ENCODE data around the gene NPC1.
"Not testable (repeated sequence)": the region's sequence is repeated elsewhere in the genome, so short reads cannot be mapped to it uniquely, and the experiment has no call there.

NPC1 gene

GRCh38 chr18:23609390-23610023 is 23.2 kb upstream of the NPC1 start:
- DNase-seq (ENCODE audit: low read depth, low spot score) = no peak

- DNase-seq (ENCODE audit: low read depth, low spot score) = no peak
Measured at GRCh38 chr18:23608211-23608610, 21.9 kb upstream of the NPC1 start.

- DNase-seq (ENCODE audit: low read depth, low spot score) = no peak
Measured at GRCh38 chr18:23605941-23606340, 19.6 kb upstream of the NPC1 start.

- no peak for DNase-seq (ENCODE audit: low read depth, low spot score)
Measured at GRCh38 chr18:23599809-23600208, 13.5 kb upstream of the NPC1 start.

GRCh38 chr18:23596183-23596582 is 9.9 kb upstream of the NPC1 start:
- DNase-seq (ENCODE audit: low read depth, low spot score) = no peak

GRCh38 chr18:23595591-23595990 is 9.3 kb upstream of the NPC1 start:
- DNase-seq (ENCODE audit: low read depth, low spot score) = no peak

GRCh38 chr18:23593720-23594119 is 7.4 kb upstream of the NPC1 start:
- DNase-seq (ENCODE audit: low read depth, low spot score) = no peak

- no peak for DNase-seq (ENCODE audit: low read depth, low spot score)
Measured at GRCh38 chr18:23592911-23593310, 6.6 kb upstream of the NPC1 start.

- no peak for DNase-seq (ENCODE audit: low read depth, low spot score)
Measured at GRCh38 chr18:23591011-23591410, 4.7 kb upstream of the NPC1 start.

- DNase-seq (ENCODE audit: low read depth, low spot score) = no peak
Measured at GRCh38 chr18:23588836-23589560, 2.7 kb upstream of the NPC1 start.

GRCh38 chr18:23587220-23587642 is 925 bp upstream of the NPC1 start:
- no peak for DNase-seq (ENCODE audit: low read depth, low spot score)

GRCh38 chr18:23585897-23586248 is 433 bp downstream of the NPC1 start:
- no peak for DNase-seq (ENCODE audit: low read depth, low spot score)

- DNase-seq (ENCODE audit: low read depth, low spot score) = no peak
Measured at GRCh38 chr18:23585007-23585871, 1.1 kb downstream of the NPC1 start.

GRCh38 chr18:23584019-23584983 is 2.0 kb downstream of the NPC1 start:
- DNase-seq (ENCODE audit: low read depth, low spot score) = no peak

- no peak for DNase-seq (ENCODE audit: low read depth, low spot score)
Measured at GRCh38 chr18:23583071-23583865, 3.0 kb downstream of the NPC1 start.

- no peak for DNase-seq (ENCODE audit: low read depth, low spot score)
Measured at GRCh38 chr18:23580677-23581367, 5.5 kb downstream of the NPC1 start.

GRCh38 chr18:23578891-23579653 is 7.2 kb downstream of the NPC1 start:
- no peak for DNase-seq (ENCODE audit: low read depth, low spot score)

GRCh38 chr18:23578067-23578701 is 8.1 kb downstream of the NPC1 start:
- DNase-seq (ENCODE audit: low read depth, low spot score) = no peak

- DNase-seq (ENCODE audit: low read depth, low spot score) = not testable (repeated sequence)
Measured at GRCh38 chr18:23577521-23577920, 8.8 kb downstream of the NPC1 start.

Measured in brain pericyte (primary cell).